ENCODE results near the gene SLC19A1.
"Not testable (repeated sequence)": the region's sequence is repeated elsewhere in the genome, so short reads cannot be mapped to it uniquely, and the experiment has no call there.

SLC19A1 gene

GRCh38 chr21:45528981-45529784 is 13.1 kb downstream of the SLC19A1 start:
- no peak for DNase-seq (ENCODE audit: low read depth)
- TF ChIP-seq CTCF (conservative IDR thresholded peaks at IDR 0.05; ENCODE audit: low read depth, low read length) = no peak
- H3K4me3 ChIP-seq (ENCODE audit: low read length) = no peak overlapping the region

GRCh38 chr21:45528028-45528705 is 14.1 kb downstream of the SLC19A1 start:
- no peak for DNase-seq (ENCODE audit: low read depth)
- no peak for TF ChIP-seq CTCF (conservative IDR thresholded peaks at IDR 0.05; ENCODE audit: low read depth, low read length)
- H3K4me3 ChIP-seq (ENCODE audit: low read length) = no peak overlapping the region

- DNase-seq (ENCODE audit: low read depth); H3K4me3 ChIP-seq (ENCODE audit: low read length): not testable (repeated sequence)
Observed at GRCh38 chr21:45527151-45527999, 14.9 kb downstream of the SLC19A1 start.

GRCh38 chr21:45525910-45526306 is 16.3 kb downstream of the SLC19A1 start:
- no peak overlapping the region for H3K4me3 ChIP-seq (ENCODE audit: low read length)
- DNase-seq (ENCODE audit: low read depth) = no peak
- no peak for TF ChIP-seq CTCF (conservative IDR thresholded peaks at IDR 0.05; ENCODE audit: low read depth, low read length)

GRCh38 chr21:45525153-45525909 is 16.9 kb downstream of the SLC19A1 start:
- no peak overlapping the region for H3K4me3 ChIP-seq (ENCODE audit: low read length)
- TF ChIP-seq CTCF (conservative IDR thresholded peaks at IDR 0.05; ENCODE audit: low read depth, low read length) = no peak
- DNase-seq (ENCODE audit: low read depth) = no peak

- H3K4me3 ChIP-seq (ENCODE audit: low read length) = no peak overlapping the region
- DNase-seq (ENCODE audit: low read depth) = no peak
- no peak for TF ChIP-seq CTCF (conservative IDR thresholded peaks at IDR 0.05; ENCODE audit: low read depth, low read length)
Observed at GRCh38 chr21:45524756-45525152, 17.5 kb downstream of the SLC19A1 start.

All from retinal pigment epithelial cell (primary cell).